ENCODE measurements around the gene ANO6. TPM values are rescaled to one million over a fixed set of nuclear protein-coding genes. Genes with fewer than 3 reads are reported as not detected.
A peak's percentile ranks its signal among the peaks of the same experiment; 100 is the strongest.
"Not testable (repeated sequence)": the region's sequence is repeated elsewhere in the genome, so short reads cannot be mapped to it uniquely, and the experiment has no call there.

Gene ANO6
- polyA plus RNA-seq, 1 donor (not counting 4 experiments of a cell fraction or from before 2014, with no cell fraction given), result 64.3 TPM

DNA sequence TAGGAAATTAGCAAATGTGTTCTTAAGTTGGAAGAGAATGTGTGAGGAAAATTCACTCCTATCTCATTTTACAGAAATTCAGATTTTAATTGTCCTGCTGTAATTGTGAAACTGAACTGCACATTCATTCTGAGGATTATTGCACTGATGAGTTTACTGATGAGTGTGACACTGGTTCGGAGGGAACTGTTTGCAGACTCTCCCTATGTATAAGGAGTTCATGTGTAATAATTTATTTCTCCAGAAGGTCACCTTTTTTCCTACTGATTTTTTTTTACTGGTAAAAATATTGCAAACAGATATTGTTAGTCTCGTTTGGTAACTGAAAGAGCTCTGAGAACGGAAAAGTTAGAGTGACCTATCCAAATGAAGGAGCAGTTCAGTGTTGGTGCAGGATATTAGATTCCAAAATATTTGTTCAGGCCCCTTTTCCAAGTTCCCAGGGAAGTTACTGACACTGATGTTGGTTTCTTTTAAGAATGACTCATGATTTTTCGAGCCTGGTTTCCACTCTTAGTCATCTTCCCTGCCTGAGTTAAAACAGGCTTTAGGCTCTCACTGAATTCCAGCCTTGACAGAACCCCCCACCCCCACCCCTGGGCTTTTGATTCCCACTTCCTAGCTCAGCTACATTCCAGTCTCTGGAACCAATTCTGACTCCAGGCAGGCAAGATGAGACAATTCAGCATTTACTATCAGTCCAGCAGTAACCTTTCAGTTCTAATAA lies 18.4 kb downstream of the ANO6 start:
- Histone ChIP-seq H3K27me3 (ENCODE audit: control insufficient read depth, extremely low read depth, insufficient read depth, low read length) (no peaks in the 10 kb centered on the region), H3K27ac (ENCODE audit: control insufficient read depth, insufficient read depth, low read length) (peak overlapping the region; percentile 97), H3K4me3 (ENCODE audit: control insufficient read depth in 2 of 3, extremely low read depth in 1 of 3, insufficient read depth in 2 of 3, low read depth in 1 of 3, low read length in 3 of 3) (peak overlapping the region in 2 of 3 experiments; percentile 62 to 66), H4K20me1 (ENCODE audit: control insufficient read depth, extremely low read depth, insufficient read depth, low read length) (no peaks in the 10 kb centered on the region), H3K79me2 (ENCODE audit: control insufficient read depth, insufficient read depth, low read length) (peaks cover 49% of the 10 kb centered on the region), H3K36me3 (ENCODE audit: control insufficient read depth in 2 of 2, extremely low read depth in 1 of 2, insufficient read depth in 2 of 2, low read length in 2 of 2) (peaks cover 0 to 3% of the 10 kb centered on the region in 2 experiments), H3K9me3 (ENCODE audit: control insufficient read depth, low read depth, low read length) (no peaks in the 10 kb centered on the region), H2AFZ (ENCODE audit: control insufficient read depth, low read length) (no peak overlapping the region), H3K9me1 (ENCODE audit: control insufficient read depth, extremely low read depth, insufficient read depth, low read length) (no peaks in the 10 kb centered on the region), H3K4me2 (ENCODE audit: control insufficient read depth, extremely low read depth, insufficient read depth, low read depth, low read length) (peak overlapping the region; percentile 91), H3K4me1 (ENCODE audit: control insufficient read depth, extremely low read depth, insufficient read depth, low read length) (peaks cover 52% of the 10 kb centered on the region), H3K9ac (ENCODE audit: control insufficient read depth, extremely low read depth, insufficient read depth, low read length) (peak overlapping the region; percentile 83)
- dilution Hi-C loops (cut with MboI; ENCODE audit: extremely low pct_ligation_motif_present, low sequenced_read_pairs), result no loop called here
- DNase-seq (ENCODE audit: low read depth, low spot score) (no peak), FAIRE-seq (peak; percentile 98)
- TF ChIP-seq, protein P1, sequence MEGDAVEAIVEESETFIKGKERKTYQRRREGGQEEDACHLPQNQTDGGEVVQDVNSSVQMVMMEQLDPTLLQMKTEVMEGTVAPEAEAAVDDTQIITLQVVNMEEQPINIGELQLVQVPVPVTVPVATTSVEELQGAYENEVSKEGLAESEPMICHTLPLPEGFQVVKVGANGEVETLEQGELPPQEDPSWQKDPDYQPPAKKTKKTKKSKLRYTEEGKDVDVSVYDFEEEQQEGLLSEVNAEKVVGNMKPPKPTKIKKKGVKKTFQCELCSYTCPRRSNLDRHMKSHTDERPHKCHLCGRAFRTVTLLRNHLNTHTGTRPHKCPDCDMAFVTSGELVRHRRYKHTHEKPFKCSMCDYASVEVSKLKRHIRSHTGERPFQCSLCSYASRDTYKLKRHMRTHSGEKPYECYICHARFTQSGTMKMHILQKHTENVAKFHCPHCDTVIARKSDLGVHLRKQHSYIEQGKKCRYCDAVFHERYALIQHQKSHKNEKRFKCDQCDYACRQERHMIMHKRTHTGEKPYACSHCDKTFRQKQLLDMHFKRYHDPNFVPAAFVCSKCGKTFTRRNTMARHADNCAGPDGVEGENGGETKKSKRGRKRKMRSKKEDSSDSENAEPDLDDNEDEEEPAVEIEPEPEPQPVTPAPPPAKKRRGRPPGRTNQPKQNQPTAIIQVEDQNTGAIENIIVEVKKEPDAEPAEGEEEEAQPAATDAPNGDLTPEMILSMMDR (optimal IDR thresholded peaks at IDR 0.05 in 1 of 3, IDR thresholded peaks at IDR 0.05 in 1 of 3, conservative IDR thresholded peaks at IDR 0.05 in 1 of 3; ENCODE audit: extremely low read depth in 1 of 3, insufficient read depth in 2 of 3, low read length in 3 of 3), result no peak
- TF ChIP-seq EZH2 (IDR thresholded peaks at IDR 0.05; ENCODE audit: low read length), result no peak

DNA sequence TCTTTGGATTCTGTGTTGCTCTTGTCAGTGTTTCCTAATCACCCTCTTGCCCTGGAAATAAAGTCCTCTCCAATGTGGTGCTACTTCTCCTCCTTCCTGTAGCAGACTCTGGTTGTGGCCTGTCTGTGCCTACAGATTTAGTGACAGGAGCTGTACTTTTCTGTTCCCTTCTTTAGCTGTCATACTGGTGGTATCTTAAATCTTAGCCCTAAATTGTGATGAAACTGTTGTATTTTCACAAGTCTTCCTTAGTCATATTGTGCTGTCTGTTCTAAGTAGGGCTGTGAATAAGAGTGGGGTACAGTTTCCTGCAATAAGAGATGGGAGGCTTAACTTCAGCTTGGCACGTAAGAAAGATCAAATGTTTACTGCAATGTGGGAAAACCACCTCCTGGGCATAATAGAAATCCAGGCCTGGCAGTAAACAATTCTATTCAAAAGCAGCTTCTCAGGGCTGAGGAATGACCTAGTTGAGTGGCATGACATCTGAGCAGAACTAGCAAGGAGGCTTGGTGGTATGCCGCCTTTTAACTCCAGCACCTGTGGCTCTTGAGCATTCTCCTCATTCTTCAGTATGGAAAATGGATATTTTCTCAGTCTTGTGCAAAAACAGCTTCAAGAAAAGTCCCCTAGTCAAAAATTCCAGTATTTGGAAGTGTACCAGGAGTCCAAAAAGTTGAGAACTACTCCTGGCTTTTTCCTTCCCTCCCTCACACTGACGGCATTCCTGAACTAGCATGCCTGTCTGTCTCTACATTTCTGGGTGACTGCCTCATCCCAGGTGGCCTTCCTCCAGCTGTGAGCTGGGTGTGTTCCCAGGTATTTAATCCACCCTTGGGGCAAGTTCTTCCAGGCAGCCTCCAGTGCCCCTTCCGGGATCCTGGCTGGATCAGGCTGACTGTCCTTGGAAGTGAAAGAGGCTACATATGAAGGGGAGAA lies 19.5 kb downstream of the ANO6 start:
- peak overlapping the region in 2 of 3 experiments; percentile 62 to 66 for H3K4me3 ChIP-seq (ENCODE audit: control insufficient read depth in 2 of 3, extremely low read depth in 1 of 3, insufficient read depth in 2 of 3, low read depth in 1 of 3, low read length in 3 of 3)
- DNase-seq (ENCODE audit: low read depth, low spot score), result peak; percentile 82
- dilution Hi-C loops (cut with MboI; ENCODE audit: extremely low pct_ligation_motif_present, low sequenced_read_pairs), result no loop called here
- H4K20me1 ChIP-seq (ENCODE audit: control insufficient read depth, extremely low read depth, insufficient read depth, low read length), result no peaks in the 10 kb centered on the region
- H3K4me2 ChIP-seq (ENCODE audit: control insufficient read depth, extremely low read depth, insufficient read depth, low read depth, low read length), result peak overlapping the region; percentile 91
- peaks cover 49% of the 10 kb centered on the region for H3K79me2 ChIP-seq (ENCODE audit: control insufficient read depth, insufficient read depth, low read length)
- no peak for TF ChIP-seq EZH2 (IDR thresholded peaks at IDR 0.05; ENCODE audit: low read length)
- TF ChIP-seq, protein P1 (optimal IDR thresholded peaks at IDR 0.05 in 1 of 3, IDR thresholded peaks at IDR 0.05 in 1 of 3, conservative IDR thresholded peaks at IDR 0.05 in 1 of 3; ENCODE audit: extremely low read depth in 1 of 3, insufficient read depth in 2 of 3, low read length in 3 of 3), result no peak
- H3K27ac ChIP-seq (ENCODE audit: control insufficient read depth, insufficient read depth, low read length), result peak overlapping the region; percentile 97
- H3K36me3 ChIP-seq (ENCODE audit: control insufficient read depth in 2 of 2, extremely low read depth in 1 of 2, insufficient read depth in 2 of 2, low read length in 2 of 2), result no peaks in the 10 kb centered on the region
- no peaks in the 10 kb centered on the region for H3K27me3 ChIP-seq (ENCODE audit: control insufficient read depth, extremely low read depth, insufficient read depth, low read length)
- H3K4me1 ChIP-seq (ENCODE audit: control insufficient read depth, extremely low read depth, insufficient read depth, low read length), result peaks cover 52% of the 10 kb centered on the region
- no peaks in the 10 kb centered on the region for H3K9me3 ChIP-seq (ENCODE audit: control insufficient read depth, low read depth, low read length)
- no peak overlapping the region for H2AFZ ChIP-seq (ENCODE audit: control insufficient read depth, low read length)
- no peaks in the 10 kb centered on the region for H3K9me1 ChIP-seq (ENCODE audit: control insufficient read depth, extremely low read depth, insufficient read depth, low read length)
- H3K9ac ChIP-seq (ENCODE audit: control insufficient read depth, extremely low read depth, insufficient read depth, low read length), result peak overlapping the region; percentile 83
- FAIRE-seq, result peak; percentile 89

DNA sequence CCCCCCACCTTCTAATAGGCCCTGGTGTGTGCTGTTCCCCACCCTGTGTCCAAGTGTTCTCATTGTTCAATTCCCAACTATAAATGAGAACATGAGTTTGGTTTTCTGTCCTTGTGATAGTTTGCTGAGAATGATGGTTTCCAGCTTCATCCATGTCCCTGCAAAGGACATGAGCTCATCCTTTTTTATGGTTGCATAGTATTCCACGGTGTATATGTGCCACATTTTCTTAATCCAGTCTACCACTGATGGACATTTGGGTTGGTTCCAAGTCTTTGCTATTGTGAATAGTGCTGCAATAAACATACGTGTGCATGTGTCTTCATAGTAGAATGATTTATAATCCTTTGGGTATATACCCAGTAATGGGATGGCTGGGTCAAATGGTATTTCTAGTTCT lies 20.5 kb downstream of the ANO6 start:
- Histone ChIP-seq H3K4me1 (ENCODE audit: control insufficient read depth, extremely low read depth, insufficient read depth, low read length) (peaks cover 44% of the 10 kb centered on the region), H3K27ac (ENCODE audit: control insufficient read depth, insufficient read depth, low read length) (peak overlapping the region; percentile 97), H3K79me2 (ENCODE audit: control insufficient read depth, insufficient read depth, low read length) (peaks cover 52% of the 10 kb centered on the region)
- DNase-seq (ENCODE audit: low read depth, low spot score); H3K27me3 ChIP-seq (ENCODE audit: control insufficient read depth, extremely low read depth, insufficient read depth, low read length); H3K9ac ChIP-seq (ENCODE audit: control insufficient read depth, extremely low read depth, insufficient read depth, low read length); dilution Hi-C loops (cut with MboI; ENCODE audit: extremely low pct_ligation_motif_present, low sequenced_read_pairs); H2AFZ ChIP-seq (ENCODE audit: control insufficient read depth, low read length); H3K36me3 ChIP-seq (ENCODE audit: control insufficient read depth in 2 of 2, extremely low read depth in 1 of 2, insufficient read depth in 2 of 2, low read length in 2 of 2); H3K4me3 ChIP-seq (ENCODE audit: control insufficient read depth in 2 of 3, extremely low read depth in 1 of 3, insufficient read depth in 2 of 3, low read depth in 1 of 3, low read length in 3 of 3); H4K20me1 ChIP-seq (ENCODE audit: control insufficient read depth, extremely low read depth, insufficient read depth, low read length); H3K4me2 ChIP-seq (ENCODE audit: control insufficient read depth, extremely low read depth, insufficient read depth, low read depth, low read length); FAIRE-seq; H3K9me3 ChIP-seq (ENCODE audit: control insufficient read depth, low read depth, low read length); H3K9me1 ChIP-seq (ENCODE audit: control insufficient read depth, extremely low read depth, insufficient read depth, low read length): not testable (repeated sequence)

Data from keratinocyte (primary cell).